GM18498 (cell line): ENCODE measurements around the gene PASK.

Experiments used
- ATAC-seq: cut with Tn5 transposase; IDR thresholded peaks from one replicate; pipeline ENCODE4 v1.9.1; 2021; ENCODE audit warnings: mild to moderate bottlenecking, moderate library complexity; ENCODE audit not compliant: unreplicated experiment

PASK gene

GRCh38 chr2:241084856-241085444 lies 64.3 kb downstream of the PASK start:
- ATAC-seq: no peak

DNA sequence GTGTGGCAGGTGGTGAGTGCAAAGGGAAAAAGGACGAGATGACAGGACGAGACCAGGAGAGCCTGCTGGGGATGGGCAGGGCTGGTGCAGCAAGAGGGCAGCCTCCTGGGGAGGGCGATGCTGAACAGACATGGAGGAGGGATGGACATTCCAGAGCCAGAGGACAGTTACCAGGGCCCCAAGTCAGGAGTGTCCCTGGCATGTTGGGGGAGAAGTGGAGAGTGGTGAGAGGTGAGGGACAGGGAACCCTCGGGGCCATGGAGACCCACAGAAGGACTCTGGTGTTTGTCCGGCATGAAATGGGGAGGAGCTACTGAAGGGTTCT lies 66.2 kb downstream of the PASK start:
- ATAC-seq: no peak

GRCh38 chr2:241082341-241083090 lies 66.8 kb downstream of the PASK start:
- ATAC-seq: no peak

- no peak for ATAC-seq
Measured at GRCh38 chr2:241081643-241082340, 67.5 kb downstream of the PASK start.

DNA sequence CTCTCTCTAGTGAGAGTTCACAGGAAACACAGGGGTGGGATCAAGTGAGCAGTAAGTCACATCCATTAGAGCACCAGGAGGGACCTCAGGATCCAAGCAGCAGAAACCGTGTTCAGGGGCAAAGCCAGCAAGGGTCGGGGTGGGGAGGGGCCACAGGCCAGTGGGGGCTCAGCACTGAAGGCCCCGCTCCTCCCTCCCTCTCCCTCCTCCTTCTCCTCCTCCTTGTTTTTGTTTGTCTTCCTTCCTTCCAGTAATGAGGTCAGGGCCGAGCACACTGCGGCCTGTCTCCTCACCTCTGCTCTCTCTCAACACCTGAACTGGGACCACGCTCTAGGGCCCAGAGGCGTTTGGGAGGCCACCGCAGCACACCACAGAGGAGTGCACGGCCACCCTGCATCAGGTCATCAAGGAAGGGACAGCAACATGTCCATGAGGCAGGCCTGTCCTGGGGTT lies 68.1 kb downstream of the PASK start:
- no peak for ATAC-seq

DNA sequence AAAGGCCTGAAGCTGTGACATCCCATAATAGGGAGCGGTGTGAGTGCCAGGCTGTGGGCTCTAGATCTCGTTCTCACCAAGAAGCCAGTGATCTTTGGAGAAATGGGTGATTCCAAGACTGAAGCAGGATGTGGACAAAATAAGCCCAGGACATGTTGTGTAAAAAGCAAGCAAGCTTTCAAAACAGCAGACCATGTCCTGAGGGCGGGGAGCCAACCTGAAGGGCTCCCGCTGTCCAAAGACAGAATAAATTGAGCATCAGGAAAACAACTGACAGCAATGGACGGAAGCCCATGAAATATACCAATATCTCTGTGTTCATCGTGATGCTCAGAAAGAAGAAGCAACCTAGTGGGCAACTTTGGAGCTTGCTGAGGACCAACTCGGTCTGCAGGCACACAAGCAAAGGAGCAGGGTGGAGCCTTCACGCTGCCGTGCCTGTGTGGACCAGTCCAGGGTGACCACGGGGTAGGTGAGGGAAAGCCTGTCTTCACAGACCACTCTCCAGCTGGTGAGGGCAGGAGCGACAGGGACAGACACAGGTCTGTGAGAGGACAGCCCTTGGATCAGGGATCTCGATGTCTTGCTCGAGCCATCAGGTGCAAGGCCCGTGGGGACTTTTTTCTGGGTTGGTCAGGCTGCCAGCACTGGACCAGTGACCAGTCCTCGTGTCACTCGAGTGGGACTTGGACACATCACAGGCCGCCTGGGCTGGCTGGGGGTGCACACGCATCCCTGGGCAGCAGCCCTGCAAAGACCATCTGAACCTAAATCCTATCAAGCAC lies 68.7 kb downstream of the PASK start:
- ATAC-seq: no peak

- ATAC-seq: no peak
Measured at GRCh38 chr2:241074901-241075540, 74.3 kb downstream of the PASK start.

DNA sequence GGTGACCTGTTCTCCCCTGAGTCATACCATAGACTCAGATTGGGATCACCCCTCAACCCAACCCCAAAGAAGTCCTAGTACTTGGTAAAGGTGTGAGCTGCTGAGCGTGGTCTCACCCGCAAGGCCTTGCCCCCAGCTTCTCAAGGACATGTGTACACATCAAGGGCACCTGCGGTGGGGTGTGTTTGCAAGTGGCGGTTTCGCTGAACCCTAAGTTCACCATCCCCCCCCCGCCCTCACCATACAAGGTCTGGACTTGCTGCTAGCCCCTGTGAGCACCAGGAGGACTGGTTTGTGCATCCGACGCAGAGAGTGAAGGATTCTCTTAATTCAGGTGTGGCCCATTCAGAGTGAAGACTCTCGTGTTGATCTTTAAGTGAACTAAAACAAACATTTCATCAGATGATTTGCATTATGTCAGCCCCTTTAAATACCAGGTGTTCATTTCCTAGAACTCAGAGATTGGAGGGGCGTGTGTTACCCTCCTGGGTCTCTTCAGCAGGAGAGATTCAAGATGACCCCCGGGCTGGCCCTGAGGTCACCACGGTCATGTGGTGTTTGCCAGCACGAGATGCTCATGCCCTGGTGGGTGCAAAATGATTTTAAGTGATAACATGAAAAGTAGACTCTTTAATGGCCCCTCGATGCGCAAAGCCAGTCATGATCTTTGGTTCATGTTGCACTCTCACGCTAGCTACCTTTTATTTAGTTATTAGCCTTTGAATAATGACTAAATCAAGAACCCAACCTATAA lies 75.0 kb downstream of the PASK start:
- ATAC-seq: no peak

DNA sequence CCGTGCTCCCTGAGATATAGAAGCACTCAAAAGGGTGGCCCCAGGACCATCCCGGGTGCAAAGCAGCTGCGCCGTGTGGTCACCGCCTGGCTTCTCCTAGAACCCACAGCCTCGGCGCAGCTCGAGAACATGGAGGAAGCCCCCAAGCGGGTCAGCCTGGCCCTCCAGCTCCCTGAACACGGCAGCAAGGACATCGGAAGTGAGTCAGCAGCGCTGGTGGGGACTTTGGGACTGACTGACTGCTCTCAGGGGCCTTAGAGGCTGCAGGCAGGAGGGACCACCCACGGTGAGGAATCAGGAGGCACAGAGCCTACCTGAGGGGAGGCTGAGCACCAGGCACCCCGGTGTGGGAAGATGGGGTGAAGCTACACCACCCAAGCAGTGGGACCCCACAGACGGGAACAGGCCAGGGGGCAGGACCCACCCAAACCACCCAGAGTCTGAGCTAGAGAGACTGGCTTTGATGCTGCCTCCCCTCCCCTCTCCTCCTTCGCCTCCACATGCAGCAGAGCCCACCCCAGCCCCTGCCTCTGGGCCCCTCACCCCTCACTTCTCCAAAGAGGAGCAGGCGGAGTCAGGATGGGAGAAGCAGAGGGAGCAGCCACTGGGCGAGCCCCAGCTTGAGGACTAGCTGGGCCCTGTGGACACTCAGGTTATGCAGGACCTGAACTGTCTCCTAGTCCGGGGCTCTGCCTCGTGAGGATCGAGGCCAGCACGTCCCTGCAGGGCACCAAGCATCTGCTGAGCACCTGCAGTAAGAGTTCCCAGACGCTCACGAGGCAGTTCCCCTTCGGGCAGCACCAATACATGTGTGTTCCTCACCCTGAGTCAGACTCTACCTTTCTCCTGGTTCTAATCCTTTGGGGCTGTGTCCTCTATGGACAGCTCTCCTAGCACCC lies 75.9 kb downstream of the PASK start:
- no peak for ATAC-seq

DNA sequence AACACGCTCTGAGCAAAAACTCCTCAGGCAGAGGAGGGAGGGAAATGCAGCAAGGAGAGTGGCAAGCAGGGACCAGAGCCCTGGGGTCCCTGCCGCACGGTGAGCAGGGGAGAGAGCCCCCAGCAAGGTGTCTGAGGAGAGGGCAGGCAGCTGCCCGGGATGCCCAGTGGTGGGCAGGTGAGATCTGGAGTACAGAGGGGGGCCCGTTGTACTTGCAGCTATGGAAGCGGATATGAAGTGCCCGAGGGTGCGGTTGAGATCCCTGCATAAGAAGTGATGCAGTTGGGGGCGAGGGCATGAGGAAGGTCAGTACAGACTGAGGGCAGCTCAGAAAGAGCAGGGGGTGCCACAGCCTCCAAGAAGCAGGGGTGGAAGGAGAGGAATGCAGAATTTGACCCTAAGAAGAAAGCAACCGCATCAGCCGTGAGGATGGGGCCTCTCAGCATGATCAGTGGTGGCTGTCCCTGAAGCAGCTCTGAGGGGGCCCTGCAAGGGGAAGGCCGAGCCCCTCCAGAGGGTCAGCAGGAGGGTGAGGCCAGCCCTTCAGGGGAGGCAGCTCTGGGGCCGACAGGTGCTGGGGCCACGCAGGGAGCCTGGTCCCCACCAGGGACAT lies 76.6 kb downstream of the PASK start:
- no peak for ATAC-seq

DNA sequence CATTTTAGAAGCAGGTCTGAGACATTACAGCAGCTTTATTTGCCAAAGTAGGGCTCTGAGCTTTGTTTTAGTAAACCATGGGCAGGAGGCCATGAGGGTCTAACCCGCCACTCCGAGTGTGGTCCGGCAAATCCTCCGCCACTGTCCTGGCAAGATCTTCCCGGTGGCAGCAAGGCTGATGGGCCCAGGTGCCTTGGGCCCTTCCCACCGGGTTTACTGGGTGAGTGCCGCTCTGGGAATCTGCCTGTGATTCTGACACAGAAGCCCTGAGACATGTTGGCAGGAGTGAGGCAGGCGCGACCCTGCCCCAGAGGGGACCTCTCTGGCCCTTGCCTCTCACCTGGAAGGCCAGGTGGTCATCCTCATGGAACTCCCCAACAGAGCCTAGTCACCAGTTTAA lies 77.1 kb downstream of the PASK start:
- no peak for ATAC-seq

GRCh38 chr2:241071677-241072111 lies 77.6 kb downstream of the PASK start:
- no peak for ATAC-seq

DNA sequence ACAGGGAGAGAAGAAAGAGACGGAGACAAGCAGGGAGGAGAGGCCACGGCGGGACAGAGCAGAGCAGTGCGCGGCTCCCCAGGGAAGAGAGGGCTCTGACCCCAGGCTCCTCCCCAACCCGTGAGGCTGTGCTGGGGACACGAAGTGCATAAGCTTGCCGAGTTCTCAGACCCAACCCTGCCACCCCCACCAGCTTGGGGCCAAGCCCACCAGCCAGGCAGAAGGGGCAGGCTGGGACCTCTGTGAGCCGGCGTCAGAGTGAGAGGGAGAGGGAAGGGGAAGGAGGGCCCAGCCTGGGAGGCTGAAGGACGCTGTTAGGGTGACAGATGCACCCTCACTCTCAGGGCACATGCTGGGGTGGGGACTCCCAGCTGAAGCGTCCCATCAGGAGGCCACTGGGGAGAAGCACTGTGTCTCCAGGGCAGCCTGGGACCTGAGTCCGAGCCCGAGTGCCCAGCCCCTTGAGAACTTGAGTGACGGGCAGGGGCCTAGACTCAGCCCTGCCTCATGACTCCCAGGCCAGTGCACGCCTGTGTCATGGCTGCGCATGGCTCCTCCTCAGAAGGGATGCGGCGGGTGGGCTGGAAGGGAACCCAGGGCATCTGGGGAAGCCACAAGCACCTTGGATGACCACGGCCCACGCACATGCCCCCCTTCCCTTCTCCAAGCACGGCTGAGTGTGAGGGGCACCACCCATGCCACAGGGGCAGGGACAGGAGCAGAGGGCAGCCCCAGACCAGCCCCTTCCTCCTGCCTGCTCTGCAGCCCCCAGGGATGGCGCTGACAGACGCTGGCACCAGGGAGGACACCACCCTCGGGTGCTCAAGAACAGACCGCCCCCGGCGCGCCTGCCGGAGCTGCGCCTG lies 78.2 kb downstream of the PASK start:
- no peak for ATAC-seq

DNA sequence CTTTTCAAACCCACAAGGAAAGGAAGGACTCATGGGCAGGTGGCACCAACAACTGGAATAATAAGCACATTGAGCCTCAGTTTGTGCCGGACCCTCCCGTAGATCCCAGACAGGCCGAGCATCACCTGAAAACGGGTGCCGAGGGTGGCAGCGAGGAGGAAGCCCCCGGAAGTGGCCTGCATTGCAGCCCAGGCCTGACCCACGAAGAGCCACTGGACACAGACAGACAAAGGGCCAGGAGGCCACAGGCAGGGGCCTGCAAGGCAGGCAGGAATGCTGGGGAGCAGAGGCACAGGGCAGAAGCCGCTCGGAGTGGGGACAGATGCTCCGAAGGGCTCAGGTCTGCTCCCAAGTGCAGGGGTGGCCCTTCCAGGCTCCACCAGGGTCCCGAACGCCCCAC lies 78.9 kb downstream of the PASK start:
- no peak for ATAC-seq

GRCh38 chr2:241069821-241070281 lies 79.4 kb downstream of the PASK start:
- ATAC-seq: no peak

DNA sequence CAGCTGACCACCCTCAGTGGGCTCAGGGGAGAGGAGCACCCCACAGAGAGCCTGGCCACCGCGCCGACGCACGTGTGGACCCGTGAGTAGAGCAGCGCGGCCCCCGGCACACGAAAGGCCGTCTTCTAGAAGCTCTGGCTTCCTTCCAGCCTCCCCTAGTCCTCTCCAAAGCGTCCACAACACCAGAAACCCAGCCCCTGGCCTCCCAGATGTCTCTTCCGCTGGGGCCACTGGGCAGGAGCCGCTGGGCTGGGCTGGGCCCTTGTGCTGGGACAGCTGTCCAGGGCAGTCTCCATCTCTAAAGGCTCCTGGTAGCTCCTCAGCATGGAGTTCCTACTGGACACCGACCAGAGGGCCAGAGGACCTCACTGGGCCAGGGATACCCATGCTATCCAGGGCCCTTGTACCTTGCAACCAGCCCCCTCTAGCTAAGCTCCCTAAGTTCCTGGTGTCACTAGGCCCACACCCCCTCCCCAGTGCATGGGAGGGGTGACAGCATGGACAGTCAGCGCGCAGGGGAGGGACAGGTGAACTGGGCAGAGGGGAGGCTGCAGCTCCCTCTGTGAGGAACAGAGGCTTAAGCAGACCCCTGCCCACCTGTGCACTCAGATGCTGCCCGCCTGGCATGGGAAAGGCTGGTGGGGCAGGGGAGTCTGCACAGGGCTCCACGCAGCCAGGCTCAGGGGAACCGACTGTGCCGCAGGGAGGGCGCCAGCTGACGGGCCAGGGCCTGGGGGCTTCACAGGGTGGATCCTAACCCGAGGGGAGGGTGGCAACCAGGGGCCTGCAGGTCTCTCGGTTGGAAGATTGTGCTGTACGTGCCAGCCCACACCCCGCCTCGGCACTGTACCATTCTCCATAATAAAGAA lies 80.1 kb downstream of the PASK start:
- ATAC-seq: no peak
